Cardiac muscle cell (in vitro differentiated cells and primary cell): Measurements from ENCODE around the gene CLEC2B. TPM values are rescaled to one million over a fixed set of nuclear protein-coding genes. Genes with fewer than 3 reads are reported as not detected.

Experiments
- DNase-seq, 2 donors: peaks; one replicate each; pipeline versions ENCODE4 v3.0.0 to v3.0.0-alpha.2; 2010 to 2017; ENCODE audit warnings: low read depth in 1 of 2, low spot score in 1 of 2
- H3K27ac ChIP-seq: fragments of 200-600 bp; sonication (generic); 2 replicates; pipeline ENCODE4 v1.5.1; 2016
- H3K27me3 ChIP-seq: fragments of 200-600 bp; sonication (generic); 2 replicates; pipeline ENCODE4 v1.6.0; 2016; ENCODE audit warnings: control low read depth
- H3K36me3 ChIP-seq: fragments of 200-600 bp; sonication (generic); 2 replicates; pipeline ENCODE4 v1.5.1; 2016; ENCODE audit warnings: control low read depth
- H3K4me1 ChIP-seq: fragments of 200-600 bp; sonication (generic); 2 replicates; pipeline ENCODE4 v1.8.1; 2017; ENCODE audit warnings: low read depth, mild to moderate bottlenecking, mixed run types
- H3K4me3 ChIP-seq: fragments of 200-600 bp; sonication (generic); 2 replicates; pipeline ENCODE4 v1.5.1; 2016; ENCODE audit warnings: mild to moderate bottlenecking
- H3K9me3 ChIP-seq: fragments of 200-600 bp; sonication (generic); 2 replicates; pipeline ENCODE4 v1.5.1; 2017; ENCODE audit warnings: low read depth, mild to moderate bottlenecking, control low read depth
- polyA plus RNA-seq: library from polyadenylated mRNA; unstranded; fragments of >200 nt; fragmentation: Nextera tagmentation; extraction: Ambion mirVana; gene quantifications from 2 replicates; pipeline ENCODE4 v1.2.1, GENCODE V29; 2016
- total RNA-seq: library from RNA; depleted of rRNA; stranded (reverse); fragments of >200 nt; gene quantifications from 2 replicates; pipeline ENCODE4 v1.2.3, GENCODE V29; 2016
- TF ChIP-seq, protein P1 (sequence below): IDR thresholded peaks from 2 replicates; pipeline ENCODE4 v1.5.1; 2012; ENCODE audit warnings: low read depth, mild to moderate bottlenecking, low read length

The CLEC2B gene
- total and polyA plus RNA-seq, 2 experiments from 2014 or later: 0.31 TPM; not detected in 1

GRCh38 chr12:9895215-9895971 lies 26.2 kb upstream of the CLEC2B start:
- Histone ChIP-seq H3K27ac (no peak overlapping the region), H3K4me1 (peaks cover 9% of the 10 kb centered on the region), H3K9me3 (no peaks in the 10 kb centered on the region), H3K27me3 (no peaks in the 10 kb centered on the region), H3K36me3 (no peaks in the 10 kb centered on the region), H3K4me3 (no peak overlapping the region)
- DNase-seq: no peak
- TF ChIP-seq, protein P1, sequence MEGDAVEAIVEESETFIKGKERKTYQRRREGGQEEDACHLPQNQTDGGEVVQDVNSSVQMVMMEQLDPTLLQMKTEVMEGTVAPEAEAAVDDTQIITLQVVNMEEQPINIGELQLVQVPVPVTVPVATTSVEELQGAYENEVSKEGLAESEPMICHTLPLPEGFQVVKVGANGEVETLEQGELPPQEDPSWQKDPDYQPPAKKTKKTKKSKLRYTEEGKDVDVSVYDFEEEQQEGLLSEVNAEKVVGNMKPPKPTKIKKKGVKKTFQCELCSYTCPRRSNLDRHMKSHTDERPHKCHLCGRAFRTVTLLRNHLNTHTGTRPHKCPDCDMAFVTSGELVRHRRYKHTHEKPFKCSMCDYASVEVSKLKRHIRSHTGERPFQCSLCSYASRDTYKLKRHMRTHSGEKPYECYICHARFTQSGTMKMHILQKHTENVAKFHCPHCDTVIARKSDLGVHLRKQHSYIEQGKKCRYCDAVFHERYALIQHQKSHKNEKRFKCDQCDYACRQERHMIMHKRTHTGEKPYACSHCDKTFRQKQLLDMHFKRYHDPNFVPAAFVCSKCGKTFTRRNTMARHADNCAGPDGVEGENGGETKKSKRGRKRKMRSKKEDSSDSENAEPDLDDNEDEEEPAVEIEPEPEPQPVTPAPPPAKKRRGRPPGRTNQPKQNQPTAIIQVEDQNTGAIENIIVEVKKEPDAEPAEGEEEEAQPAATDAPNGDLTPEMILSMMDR: no peak

- TF ChIP-seq, protein P1: no peak
- no peak overlapping the region for H3K4me3 ChIP-seq
These were observed 19.6 kb upstream of the CLEC2B start for GRCh38 chr12:9888665-9889273.

DNA sequence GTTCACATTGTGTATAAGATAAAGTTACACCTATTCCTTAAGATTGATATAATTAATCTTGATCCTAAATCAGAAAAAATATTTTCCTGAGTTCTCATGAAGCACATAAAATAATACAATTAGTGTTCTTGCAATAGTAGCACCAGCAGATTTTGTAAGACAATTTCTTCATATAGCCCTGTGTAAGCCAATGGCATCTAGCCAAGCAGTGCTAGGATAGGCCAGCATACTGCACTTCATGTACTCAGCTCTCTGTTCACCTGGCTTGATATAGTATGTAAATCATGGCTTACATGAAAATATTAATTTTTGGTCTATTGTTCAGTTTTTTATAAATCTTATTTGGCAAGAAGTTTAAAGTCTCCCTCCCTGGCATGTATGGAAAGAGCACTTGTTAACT lies 14.0 kb upstream of the CLEC2B start:
- TF ChIP-seq, protein P1: no peak
- Histone ChIP-seq H3K4me1 (no peaks in the 10 kb centered on the region), H3K4me3 (no peak overlapping the region), H3K9me3 (no peaks in the 10 kb centered on the region), H3K27ac (no peak overlapping the region), H3K27me3 (no peaks in the 10 kb centered on the region), H3K36me3 (no peaks in the 10 kb centered on the region)
- peak in 1 of 2 donors; percentile 40 for DNase-seq

More at GRCh38 chr12:9888665-9889273, 19.6 kb upstream of the CLEC2B start:
- no peak overlapping the region for H3K27ac ChIP-seq
- H3K36me3 ChIP-seq: no peaks in the 10 kb centered on the region
- H3K4me1 ChIP-seq: no peaks in the 10 kb centered on the region
- no peak for DNase-seq
- H3K27me3 ChIP-seq: no peaks in the 10 kb centered on the region
- no peaks in the 10 kb centered on the region for H3K9me3 ChIP-seq

- Histone ChIP-seq H3K27me3 (no peaks in the 10 kb centered on the region), H3K4me3 (no peak overlapping the region), H3K4me1 (no peaks in the 10 kb centered on the region), H3K36me3 (no peaks in the 10 kb centered on the region), H3K27ac (no peak overlapping the region), H3K9me3 (no peaks in the 10 kb centered on the region)
- no peak for DNase-seq
- TF ChIP-seq, protein P1: no peak
These were observed 12.8 kb upstream of the CLEC2B start for GRCh38 chr12:9881988-9882387.

DNA sequence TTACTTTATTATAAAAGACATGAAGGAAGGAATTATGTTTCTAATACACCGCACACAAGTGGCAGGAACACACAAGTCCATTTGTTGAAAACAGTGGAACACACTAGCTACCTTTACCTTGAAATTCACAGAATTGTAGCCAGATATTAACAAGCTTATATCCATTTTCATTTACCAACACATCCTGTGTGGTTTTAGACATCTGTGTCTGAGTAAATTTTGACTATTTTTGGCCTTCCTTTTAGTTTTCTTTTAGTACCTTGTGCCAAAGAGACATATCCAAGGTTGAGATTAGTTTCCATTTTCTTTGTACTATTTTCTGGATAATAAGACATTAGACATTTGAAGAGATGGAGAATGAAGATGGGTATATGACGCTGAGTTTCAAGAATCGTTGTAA lies 12.1 kb upstream of the CLEC2B start, which contains the start of gene KLRF2:
Gene KLRF2 (plus strand): TSS at position 244 of the 400 bp plus-strand sequence. CDS start 107 bp downstream, at position 351.
- H3K4me3 ChIP-seq: no peak within 1 kb of the TSS
- H3K27ac ChIP-seq: no peak within 1 kb of the TSS
- no peaks in the 10 kb centered on the region for H3K27me3 ChIP-seq
- no peaks in the 10 kb centered on the region for H3K9me3 ChIP-seq
- DNase-seq: no peak
- H3K36me3 ChIP-seq: no peaks in the 10 kb centered on the region
- no peaks in the 10 kb centered on the region for H3K4me1 ChIP-seq
- TF ChIP-seq, protein P1: no peak
